ENCODE data around the gene PPP4R3C. TPM values are rescaled to one million over a fixed set of nuclear protein-coding genes. Genes with fewer than 3 reads are reported as not detected.
"Not testable (repeated sequence)": the region's sequence is repeated elsewhere in the genome, so short reads cannot be mapped to it uniquely, and the experiment has no call there.

Gene PPP4R3C
- total RNA-seq = not detected

DNA sequence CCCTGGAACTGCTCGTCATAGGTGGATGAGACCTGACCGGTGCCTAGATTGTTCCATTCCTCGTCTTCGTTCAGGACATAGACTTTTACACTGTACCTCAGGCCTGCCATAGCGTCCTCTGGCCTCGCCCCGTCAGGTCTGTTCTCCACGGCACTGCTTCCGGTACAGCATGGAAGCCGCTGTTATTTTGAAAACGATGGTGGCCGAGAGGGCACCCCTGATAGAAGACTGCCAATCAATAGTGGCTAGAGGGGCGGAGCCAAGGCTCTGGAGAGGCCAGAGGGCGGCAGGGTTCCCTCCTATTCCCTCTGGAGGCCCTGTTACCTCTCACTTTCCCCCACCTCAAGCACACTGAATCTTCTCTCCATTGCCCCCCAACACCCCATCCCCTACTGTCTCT, at the start of gene PPP4R3C:
TSS of gene PPP4R3C (minus strand) at position 155 of the 400 bp plus-strand sequence. CDS start at position 110, 45 bp downstream.
- Histone ChIP-seq H3K36me3 (no peaks in the 10 kb centered on the region), H3K4me1 (no peaks in the 10 kb centered on the region), H3K4me3 (no peak within 1 kb of the TSS), H3K27me3 (no peaks in the 10 kb centered on the region), H3K9me3 (no peaks in the 10 kb centered on the region), H3K27ac (no peak within 1 kb of the TSS)
- intact Hi-C loops (cut with DNase I; ENCODE audit: low total_unique reads) (no loop called here), in situ Hi-C loops (cut with MboI; ENCODE audit: low pct_ligation_motif_present in 1 of 4, low pct_unique_long_range_greater_than_20kb in 1 of 4, low sequenced_read_pairs in 3 of 4) (no loop called here)
- 87% methylated on average over 14 of the region's 14 CpGs; no CpG with 5 or more reads in 1 of the 2 donors for WGBS, 2 donors (ENCODE audit: low coverage in 1 of 2)
- no peak for TF ChIP-seq POLR2AphosphoS5 (IDR thresholded peaks at IDR 0.05)
- no peak for TF ChIP-seq EP300 (IDR thresholded peaks at IDR 0.05; ENCODE audit: low read depth)
- no peak for TF ChIP-seq POLR2A (IDR thresholded peaks at IDR 0.05)
- TF ChIP-seq, protein P1, sequence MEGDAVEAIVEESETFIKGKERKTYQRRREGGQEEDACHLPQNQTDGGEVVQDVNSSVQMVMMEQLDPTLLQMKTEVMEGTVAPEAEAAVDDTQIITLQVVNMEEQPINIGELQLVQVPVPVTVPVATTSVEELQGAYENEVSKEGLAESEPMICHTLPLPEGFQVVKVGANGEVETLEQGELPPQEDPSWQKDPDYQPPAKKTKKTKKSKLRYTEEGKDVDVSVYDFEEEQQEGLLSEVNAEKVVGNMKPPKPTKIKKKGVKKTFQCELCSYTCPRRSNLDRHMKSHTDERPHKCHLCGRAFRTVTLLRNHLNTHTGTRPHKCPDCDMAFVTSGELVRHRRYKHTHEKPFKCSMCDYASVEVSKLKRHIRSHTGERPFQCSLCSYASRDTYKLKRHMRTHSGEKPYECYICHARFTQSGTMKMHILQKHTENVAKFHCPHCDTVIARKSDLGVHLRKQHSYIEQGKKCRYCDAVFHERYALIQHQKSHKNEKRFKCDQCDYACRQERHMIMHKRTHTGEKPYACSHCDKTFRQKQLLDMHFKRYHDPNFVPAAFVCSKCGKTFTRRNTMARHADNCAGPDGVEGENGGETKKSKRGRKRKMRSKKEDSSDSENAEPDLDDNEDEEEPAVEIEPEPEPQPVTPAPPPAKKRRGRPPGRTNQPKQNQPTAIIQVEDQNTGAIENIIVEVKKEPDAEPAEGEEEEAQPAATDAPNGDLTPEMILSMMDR (IDR thresholded peaks at IDR 0.05) = no peak
- DNase-seq = no peak

- Histone ChIP-seq H3K4me1 (no peaks in the 10 kb centered on the region), H3K27me3 (no peaks in the 10 kb centered on the region), H3K9me3 (no peaks in the 10 kb centered on the region), H3K36me3 (no peaks in the 10 kb centered on the region), H3K4me3 (no peak overlapping the region), H3K27ac (no peak overlapping the region)
- TF ChIP-seq, protein P1 (IDR thresholded peaks at IDR 0.05) = no peak
- no peak for TF ChIP-seq POLR2A (IDR thresholded peaks at IDR 0.05)
- TF ChIP-seq EP300 (IDR thresholded peaks at IDR 0.05; ENCODE audit: low read depth) = no peak
- TF ChIP-seq POLR2AphosphoS5 (IDR thresholded peaks at IDR 0.05) = no peak
- in situ Hi-C loops (cut with MboI; ENCODE audit: low pct_ligation_motif_present in 1 of 4, low pct_unique_long_range_greater_than_20kb in 1 of 4, low sequenced_read_pairs in 3 of 4) (no loop called here), intact Hi-C loops (cut with DNase I; ENCODE audit: low total_unique reads) (no loop called here)
- WGBS, 2 donors (ENCODE audit: low coverage in 1 of 2) = 66 to 67% methylated on average over 1 to 4 of the region's 4 CpGs
- no peak for DNase-seq
These were observed 28.3 kb upstream of the PPP4R3C start for GRCh38 chrX:27491397-27491796.

- WGBS, 2 donors (ENCODE audit: low coverage in 1 of 2) = 26 to 29% methylated on average over 1 of the region's 1 CpG
- Histone ChIP-seq H3K36me3 (no peaks in the 10 kb centered on the region), H3K27ac (no peak overlapping the region), H3K9me3 (no peaks in the 10 kb centered on the region), H3K27me3 (no peaks in the 10 kb centered on the region), H3K4me3 (no peak overlapping the region), H3K4me1 (no peaks in the 10 kb centered on the region)
- TF ChIP-seq EP300 (IDR thresholded peaks at IDR 0.05; ENCODE audit: low read depth) (no peak), POLR2AphosphoS5 (IDR thresholded peaks at IDR 0.05) (no peak), POLR2A (IDR thresholded peaks at IDR 0.05) (no peak)
- TF ChIP-seq, protein P1 (IDR thresholded peaks at IDR 0.05) = no peak
- in situ Hi-C loops (cut with MboI; ENCODE audit: low pct_ligation_motif_present in 1 of 4, low pct_unique_long_range_greater_than_20kb in 1 of 4, low sequenced_read_pairs in 3 of 4) (no loop called here), intact Hi-C loops (cut with DNase I; ENCODE audit: low total_unique reads) (no loop called here)
- no peak for DNase-seq
These were observed 2.9 kb upstream of the PPP4R3C start for GRCh38 chrX:27466051-27466450.

- no peaks in the 10 kb centered on the region for H3K27me3 ChIP-seq
- intact Hi-C loops (cut with DNase I; ENCODE audit: low total_unique reads) (no loop called here), in situ Hi-C loops (cut with MboI; ENCODE audit: low pct_ligation_motif_present in 1 of 4, low pct_unique_long_range_greater_than_20kb in 1 of 4, low sequenced_read_pairs in 3 of 4) (no loop called here)
- H3K4me3 ChIP-seq = no peak overlapping the region
- no peaks in the 10 kb centered on the region for H3K9me3 ChIP-seq
- TF ChIP-seq EP300 (IDR thresholded peaks at IDR 0.05; ENCODE audit: low read depth) (no peak), POLR2AphosphoS5 (IDR thresholded peaks at IDR 0.05) (no peak), POLR2A (IDR thresholded peaks at IDR 0.05) (no peak)
- TF ChIP-seq, protein P1 (IDR thresholded peaks at IDR 0.05) = no peak
- no peak for DNase-seq
- no peak overlapping the region for H3K27ac ChIP-seq
- H3K4me1 ChIP-seq = no peaks in the 10 kb centered on the region
- H3K36me3 ChIP-seq = no peaks in the 10 kb centered on the region
These were observed 1.9 kb upstream of the PPP4R3C start for GRCh38 chrX:27465036-27465435.

DNA sequence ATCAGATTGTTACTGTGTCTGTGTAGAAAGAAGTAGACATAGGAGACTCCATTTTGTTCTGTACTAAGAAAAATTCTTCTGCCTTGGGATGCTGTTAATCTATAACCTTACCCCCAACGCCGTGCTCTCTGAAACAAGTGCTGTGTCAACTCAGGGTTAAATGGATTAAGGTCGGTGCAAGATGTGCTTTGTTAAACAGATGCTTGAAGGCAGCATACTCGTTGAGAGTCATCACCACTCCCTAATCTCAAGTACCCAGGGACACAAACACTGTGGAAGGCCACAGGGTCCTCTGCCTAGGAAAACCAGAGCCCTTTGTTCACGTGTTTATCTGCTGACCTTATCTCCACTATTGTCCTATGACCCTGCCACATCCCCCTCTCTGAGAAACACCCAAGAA, 4.0 kb downstream of the PPP4R3C start:
- intact Hi-C loops (cut with DNase I; ENCODE audit: low total_unique reads); in situ Hi-C loops (cut with MboI; ENCODE audit: low pct_ligation_motif_present in 1 of 4, low pct_unique_long_range_greater_than_20kb in 1 of 4, low sequenced_read_pairs in 3 of 4); DNase-seq; H3K9me3 ChIP-seq; H3K36me3 ChIP-seq; H3K4me3 ChIP-seq; H3K4me1 ChIP-seq; H3K27ac ChIP-seq; H3K27me3 ChIP-seq: not testable (repeated sequence)
- WGBS, 2 donors (ENCODE audit: low coverage in 1 of 2) = 67% methylated on average over 5 of the region's 5 CpGs; no CpG with 5 or more reads in 1 of the 2 donors

GRCh38 chrX:27458544-27458943, 4.6 kb downstream of the PPP4R3C start:
- 99% methylated on average over 27 of the region's 30 CpGs; no CpG with 5 or more reads in 1 of the 2 donors for WGBS, 2 donors (ENCODE audit: low coverage in 1 of 2)
- intact Hi-C loops (cut with DNase I; ENCODE audit: low total_unique reads); in situ Hi-C loops (cut with MboI; ENCODE audit: low pct_ligation_motif_present in 1 of 4, low pct_unique_long_range_greater_than_20kb in 1 of 4, low sequenced_read_pairs in 3 of 4); H3K4me3 ChIP-seq; H3K36me3 ChIP-seq; H3K27ac ChIP-seq; H3K9me3 ChIP-seq; H3K27me3 ChIP-seq; H3K4me1 ChIP-seq; DNase-seq: not testable (repeated sequence)

Measured in transverse colon (tissue), 4 donors.